ENCODE data around the gene GCNT1.

- TF ChIP-seq CTCF (conservative IDR thresholded peaks at IDR 0.05; ENCODE audit: low read length), result no peak
- no peak for TF ChIP-seq EZH2phosphoT487 (IDR thresholded peaks at IDR 0.05; ENCODE audit: borderline replicate concordance)
Observed at GRCh38 chr9:76530458-76531110, 71.6 kb downstream of the GCNT1 start.
